ENCODE results near the gene TP63. TPM values are rescaled to one million over a fixed set of nuclear protein-coding genes. Genes with fewer than 3 reads are reported as not detected.

TP63 gene
- total RNA-seq, 1 experiment from 2014 or later: 41.9 TPM

DNA sequence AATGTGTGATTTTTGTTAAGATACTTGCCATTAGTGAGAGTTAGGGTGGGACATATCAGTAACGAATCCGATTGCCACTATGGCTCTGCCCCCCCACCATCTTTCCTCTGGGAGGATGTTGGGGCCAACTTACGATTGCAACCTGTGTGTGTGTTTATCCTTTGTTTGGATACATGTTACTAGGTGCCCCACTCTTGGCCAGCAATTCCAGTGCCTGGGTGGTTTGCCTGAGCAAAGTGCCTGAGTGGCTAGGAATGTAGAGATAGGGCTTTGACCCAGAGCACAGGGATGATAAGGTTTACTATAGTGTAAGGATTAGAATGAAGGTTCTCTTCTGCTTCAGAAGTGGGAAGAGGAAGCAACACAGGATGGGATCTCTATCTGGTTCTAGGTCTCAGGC lies 231.8 kb downstream of the TP63 start:
- CTCF ChIA-PET: no interaction called here
- Mint-ChIP-seq H3K36me3 (ENCODE audit: insufficient read depth, unreplicated experiment) (peaks cover 17% of the 10 kb centered on the region), H3K27me3 (ENCODE audit: insufficient read depth, unreplicated experiment) (no peaks in the 10 kb centered on the region), H3K9me3 (ENCODE audit: unreplicated experiment) (no peaks in the 10 kb centered on the region), H3K4me1 (ENCODE audit: insufficient read depth, unreplicated experiment) (peaks cover 21% of the 10 kb centered on the region), H3K27ac (ENCODE audit: low read depth, unreplicated experiment) (peak overlapping the region; percentile 96), H3K4me3 (ENCODE audit: unreplicated experiment) (peak overlapping the region; percentile 20)
- intact Hi-C loops (cut with micrococcal nuclease): loop anchor here (1.0 to 2.0 kb wide), 3 partner anchors 22 to 74 kb away; no protein-coding TSS in a partner anchor
- peak; percentile 91 for DNase-seq (ENCODE audit: unreplicated experiment)
- TF ChIP-seq, protein P1, sequence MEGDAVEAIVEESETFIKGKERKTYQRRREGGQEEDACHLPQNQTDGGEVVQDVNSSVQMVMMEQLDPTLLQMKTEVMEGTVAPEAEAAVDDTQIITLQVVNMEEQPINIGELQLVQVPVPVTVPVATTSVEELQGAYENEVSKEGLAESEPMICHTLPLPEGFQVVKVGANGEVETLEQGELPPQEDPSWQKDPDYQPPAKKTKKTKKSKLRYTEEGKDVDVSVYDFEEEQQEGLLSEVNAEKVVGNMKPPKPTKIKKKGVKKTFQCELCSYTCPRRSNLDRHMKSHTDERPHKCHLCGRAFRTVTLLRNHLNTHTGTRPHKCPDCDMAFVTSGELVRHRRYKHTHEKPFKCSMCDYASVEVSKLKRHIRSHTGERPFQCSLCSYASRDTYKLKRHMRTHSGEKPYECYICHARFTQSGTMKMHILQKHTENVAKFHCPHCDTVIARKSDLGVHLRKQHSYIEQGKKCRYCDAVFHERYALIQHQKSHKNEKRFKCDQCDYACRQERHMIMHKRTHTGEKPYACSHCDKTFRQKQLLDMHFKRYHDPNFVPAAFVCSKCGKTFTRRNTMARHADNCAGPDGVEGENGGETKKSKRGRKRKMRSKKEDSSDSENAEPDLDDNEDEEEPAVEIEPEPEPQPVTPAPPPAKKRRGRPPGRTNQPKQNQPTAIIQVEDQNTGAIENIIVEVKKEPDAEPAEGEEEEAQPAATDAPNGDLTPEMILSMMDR (IDR thresholded peaks at IDR 0.05; ENCODE audit: unreplicated experiment): no peak
- POLR2A ChIA-PET: interaction anchor here (0.7 to 6.2 kb wide), 27 partner anchors 14 to 1268 kb away, joined by 3 to 109 read pairs (median 5); no protein-coding TSS in a partner anchor
- no TSS peak for BruUV-seq (replicated peaks)

GRCh38 chr3:189868061-189868460 lies 236.9 kb downstream of the TP63 start:
- no TSS peak for BruUV-seq (replicated peaks)
- intact Hi-C loops (cut with micrococcal nuclease): no loop called here
- Mint-ChIP-seq H3K4me3 (ENCODE audit: unreplicated experiment) (no peak overlapping the region), H3K27me3 (ENCODE audit: insufficient read depth, unreplicated experiment) (no peaks in the 10 kb centered on the region), H3K9me3 (ENCODE audit: unreplicated experiment) (peaks cover 8% of the 10 kb centered on the region), H3K36me3 (ENCODE audit: insufficient read depth, unreplicated experiment) (peaks cover 39% of the 10 kb centered on the region), H3K4me1 (ENCODE audit: insufficient read depth, unreplicated experiment) (peaks cover 6% of the 10 kb centered on the region), H3K27ac (ENCODE audit: low read depth, unreplicated experiment) (no peak overlapping the region)
- ChIA-PET POLR2A (no interaction called here), CTCF (interaction anchor here (0.6 to 1.6 kb wide), 4 partner anchors 9 to 92 kb away, joined by 3 to 4 read pairs (median 4); no protein-coding TSS in a partner anchor)
- no peak for DNase-seq (ENCODE audit: unreplicated experiment)
- TF ChIP-seq, protein P1 (IDR thresholded peaks at IDR 0.05; ENCODE audit: unreplicated experiment): no peak

DNA sequence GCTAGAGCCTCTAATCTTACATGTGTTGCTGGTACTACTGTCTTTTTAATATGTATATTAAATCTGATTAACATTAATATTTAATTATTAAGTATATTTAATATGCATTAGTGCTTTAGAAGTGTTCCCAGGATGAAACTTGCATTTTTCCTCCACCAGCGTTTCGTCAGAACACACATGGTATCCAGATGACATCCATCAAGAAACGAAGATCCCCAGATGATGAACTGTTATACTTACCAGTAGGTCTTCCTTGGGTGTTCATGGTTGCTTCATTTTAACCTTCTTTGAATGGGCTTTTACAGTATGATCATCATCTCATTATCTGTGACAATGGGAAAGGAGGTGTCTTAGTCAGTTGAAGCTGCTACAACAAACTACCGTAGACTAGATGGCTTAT lies 238.0 kb downstream of the TP63 start:
- ChIA-PET POLR2A (interaction anchor here (0.8 kb wide), 1 partner anchor 601 kb away, joined by 3 read pairs; no protein-coding TSS in a partner anchor), CTCF (no interaction called here)
- Mint-ChIP-seq H3K4me1 (ENCODE audit: insufficient read depth, unreplicated experiment) (no peaks in the 10 kb centered on the region), H3K27me3 (ENCODE audit: insufficient read depth, unreplicated experiment) (no peaks in the 10 kb centered on the region), H3K27ac (ENCODE audit: low read depth, unreplicated experiment) (no peak overlapping the region), H3K9me3 (ENCODE audit: unreplicated experiment) (peaks cover 9% of the 10 kb centered on the region), H3K36me3 (ENCODE audit: insufficient read depth, unreplicated experiment) (peaks cover 47% of the 10 kb centered on the region), H3K4me3 (ENCODE audit: unreplicated experiment) (no peak overlapping the region)
- no TSS peak for BruUV-seq (replicated peaks)
- intact Hi-C loops (cut with micrococcal nuclease): no loop called here
- TF ChIP-seq, protein P1 (IDR thresholded peaks at IDR 0.05; ENCODE audit: unreplicated experiment): no peak
- DNase-seq (ENCODE audit: unreplicated experiment): no peak

DNA sequence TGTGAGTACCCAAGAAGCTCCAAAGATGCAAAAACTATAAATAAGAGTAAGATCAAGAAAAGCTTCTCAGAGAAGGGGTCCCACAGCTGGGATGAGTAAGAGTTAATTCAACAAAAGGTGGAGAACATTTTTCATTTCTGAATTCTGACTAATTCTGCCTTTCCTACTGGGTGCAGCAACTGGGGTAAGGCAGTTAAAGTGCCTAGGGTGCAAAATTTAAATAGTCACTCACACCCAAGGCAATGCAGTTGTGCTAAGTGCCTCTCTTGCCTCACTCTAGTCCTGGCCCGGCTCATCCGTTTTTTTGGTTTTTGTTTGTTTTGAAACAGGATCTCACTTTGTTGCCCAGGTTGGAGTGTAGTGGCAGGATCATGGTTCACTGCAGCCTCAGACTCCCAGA lies 240.2 kb downstream of the TP63 start:
- POLR2A ChIA-PET: interaction anchor here (0.7 to 1.2 kb wide), 3 partner anchors 9 to 30 kb away, joined by 3 to 5 read pairs (median 3); no protein-coding TSS in a partner anchor
- peaks cover 9% of the 10 kb centered on the region for H3K9me3 Mint-ChIP-seq (ENCODE audit: unreplicated experiment)
- BruUV-seq (replicated peaks): no TSS peak
- DNase-seq (ENCODE audit: unreplicated experiment): no peak
- CTCF ChIA-PET: interaction anchor here (0.6 kb wide), 1 partner anchor 63 kb away, joined by 4 read pairs; no protein-coding TSS in a partner anchor
- TF ChIP-seq, protein P1 (IDR thresholded peaks at IDR 0.05; ENCODE audit: unreplicated experiment): no peak
- H3K27me3 Mint-ChIP-seq (ENCODE audit: insufficient read depth, unreplicated experiment): no peaks in the 10 kb centered on the region
- no peak overlapping the region for H3K4me3 Mint-ChIP-seq (ENCODE audit: unreplicated experiment)
- intact Hi-C loops (cut with micrococcal nuclease): no loop called here
- H3K4me1 Mint-ChIP-seq (ENCODE audit: insufficient read depth, unreplicated experiment): no peaks in the 10 kb centered on the region
- peaks cover 63% of the 10 kb centered on the region for H3K36me3 Mint-ChIP-seq (ENCODE audit: insufficient read depth, unreplicated experiment)
- H3K27ac Mint-ChIP-seq (ENCODE audit: low read depth, unreplicated experiment): no peak overlapping the region
